T follicular helper cell (primary cell): ENCODE results near the gene PDYN.

Experiments
- DNase-seq: peaks from one replicate; pipeline ENCODE4 v3.0.0-alpha.2; 2020; ENCODE audit warnings: low read depth

PDYN gene

GRCh38 chr20:1951436-1952115, 42.3 kb downstream of the PDYN start:
- no peak for DNase-seq

GRCh38 chr20:1950836-1951235, 43.0 kb downstream of the PDYN start:
- no peak for DNase-seq

GRCh38 chr20:1949347-1950100, 44.3 kb downstream of the PDYN start:
- no peak for DNase-seq

- DNase-seq, result no peak
Measured at GRCh38 chr20:1947535-1947846, 46.4 kb downstream of the PDYN start.

- no peak for DNase-seq
Measured at GRCh38 chr20:1946762-1947534, 46.9 kb downstream of the PDYN start.

- DNase-seq, result no peak
Measured at GRCh38 chr20:1946442-1946761, 47.5 kb downstream of the PDYN start.

GRCh38 chr20:1945660-1946059, 48.2 kb downstream of the PDYN start:
- DNase-seq, result no peak

- DNase-seq, result no peak
Measured at GRCh38 chr20:1945134-1945618, 48.7 kb downstream of the PDYN start.

GRCh38 chr20:1944345-1945091, 49.3 kb downstream of the PDYN start:
- DNase-seq, result no peak

- DNase-seq, result no peak
Measured at GRCh38 chr20:1943275-1944002, 50.4 kb downstream of the PDYN start.

- DNase-seq, result no peak
Measured at GRCh38 chr20:1942486-1943274, 51.2 kb downstream of the PDYN start.

GRCh38 chr20:1942061-1942460, 51.8 kb downstream of the PDYN start:
- no peak for DNase-seq

GRCh38 chr20:1941226-1941625, 52.6 kb downstream of the PDYN start:
- no peak for DNase-seq

- DNase-seq, result no peak
Measured at GRCh38 chr20:1940581-1940980, 53.3 kb downstream of the PDYN start.

- DNase-seq, result no peak
Measured at GRCh38 chr20:1939270-1939595, 54.6 kb downstream of the PDYN start.

- no peak for DNase-seq
Measured at GRCh38 chr20:1938464-1939269, 55.2 kb downstream of the PDYN start.

- DNase-seq, result no peak
Measured at GRCh38 chr20:1937316-1937976, 56.4 kb downstream of the PDYN start.

GRCh38 chr20:1935696-1936366, 58.0 kb downstream of the PDYN start:
- DNase-seq, result no peak
